HG03457 (cell line): ENCODE measurements around the gene ETV7.
"Not testable (repeated sequence)": the region's sequence is repeated elsewhere in the genome, so short reads cannot be mapped to it uniquely, and the experiment has no call there.

Experiments
- ATAC-seq: cut with Tn5 transposase; IDR thresholded peaks from one replicate; pipeline ENCODE4 v1.9.1; 2021; ENCODE audit warnings: moderate number of reproducible peaks; ENCODE audit not compliant: unreplicated experiment

ETV7 gene

GRCh38 chr6:36387440-36388303, at the start of gene ETV7:
ETV7 (minus strand) TSS chr6:36387669; CDS start chr6:36387541, 128 bp downstream.
- ATAC-seq = no peak

GRCh38 chr6:36436466-36436865, 49.0 kb upstream of the ETV7 start:
- no peak for ATAC-seq

- ATAC-seq = no peak
These were observed 44.7 kb upstream of the ETV7 start for GRCh38 chr6:36432151-36432671.

- no peak for ATAC-seq
These were observed 43.7 kb upstream of the ETV7 start for GRCh38 chr6:36431197-36431596.

- ATAC-seq = no peak
These were observed 42.9 kb upstream of the ETV7 start for GRCh38 chr6:36430351-36430750.

GRCh38 chr6:36428911-36429310, 41.4 kb upstream of the ETV7 start:
- no peak for ATAC-seq

GRCh38 chr6:36426622-36427021, 39.2 kb upstream of the ETV7 start:
- no peak for ATAC-seq

GRCh38 chr6:36423101-36423824, 35.8 kb upstream of the ETV7 start:
- peak; percentile 82 for ATAC-seq

- no peak for ATAC-seq
These were observed 35.2 kb upstream of the ETV7 start for GRCh38 chr6:36422714-36423100.

- no peak for ATAC-seq
These were observed 31.8 kb upstream of the ETV7 start for GRCh38 chr6:36419310-36419709.

GRCh38 chr6:36418558-36418957, 31.1 kb upstream of the ETV7 start:
- no peak for ATAC-seq

- no peak for ATAC-seq
These were observed 27.0 kb upstream of the ETV7 start for GRCh38 chr6:36414481-36414880.

GRCh38 chr6:36413489-36414480, 26.3 kb upstream of the ETV7 start:
- no peak for ATAC-seq

- not testable (repeated sequence) for ATAC-seq
These were observed 22.2 kb upstream of the ETV7 start for GRCh38 chr6:36409718-36410117.

- no peak for ATAC-seq
These were observed 16.7 kb upstream of the ETV7 start for GRCh38 chr6:36404164-36404563.

GRCh38 chr6:36402481-36402880, 15.0 kb upstream of the ETV7 start:
- no peak for ATAC-seq

GRCh38 chr6:36399970-36400369, 12.5 kb upstream of the ETV7 start:
- ATAC-seq = no peak

- ATAC-seq = no peak
These were observed 5.2 kb upstream of the ETV7 start for GRCh38 chr6:36392621-36393020.

GRCh38 chr6:36389353-36389752, 1.9 kb upstream of the ETV7 start:
- ATAC-seq = no peak

- no peak for ATAC-seq
These were observed 702 bp downstream of the ETV7 start for GRCh38 chr6:36386495-36387439.
